ENCODE results near the gene WDR88.
A peak's percentile ranks its signal among the peaks of the same experiment; 100 is the strongest.
"Not testable (repeated sequence)": the region's sequence is repeated elsewhere in the genome, so short reads cannot be mapped to it uniquely, and the experiment has no call there.

WDR88 gene

GRCh38 chr19:33168528-33168927 is 36.6 kb downstream of the WDR88 start:
- no peak for DNase-seq

- DNase-seq, result no peak
Observed at GRCh38 chr19:33171222-33171795, 39.4 kb downstream of the WDR88 start.

GRCh38 chr19:33171916-33172359 is 40.0 kb downstream of the WDR88 start:
- DNase-seq, result no peak

- DNase-seq, result no peak
Observed at GRCh38 chr19:33174186-33174585, 42.3 kb downstream of the WDR88 start.

DNA sequence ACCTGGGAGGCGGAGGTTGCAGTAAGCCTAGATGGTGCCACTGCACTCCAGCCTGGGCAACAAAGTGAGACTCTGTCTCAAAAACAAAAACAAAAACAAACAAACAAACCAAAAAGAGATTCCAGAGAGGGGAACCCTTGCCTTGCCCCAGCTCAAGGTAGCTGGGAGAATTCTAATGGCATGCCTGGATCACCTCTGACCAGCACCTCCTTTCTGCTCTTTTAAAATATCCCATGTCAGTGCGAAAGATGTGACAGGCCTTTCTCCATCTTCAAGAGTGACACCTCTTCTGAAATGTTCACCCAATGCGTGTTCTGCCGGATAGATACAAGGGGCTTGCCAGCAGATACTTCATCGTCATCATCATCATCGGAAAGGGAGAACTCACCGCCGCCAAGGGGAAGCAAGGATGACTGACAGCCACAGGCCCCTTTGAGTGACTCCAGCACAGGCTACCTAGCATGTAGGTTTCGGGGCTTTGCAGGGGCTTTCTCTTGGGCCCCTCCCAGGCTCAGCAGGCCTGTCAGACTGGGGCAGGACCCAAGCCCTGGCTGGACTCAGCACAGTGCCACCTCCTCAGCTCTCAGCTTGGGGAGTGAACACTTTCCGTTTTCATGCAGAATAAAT is 43.4 kb downstream of the WDR88 start:
- DNase-seq, result no peak

DNA sequence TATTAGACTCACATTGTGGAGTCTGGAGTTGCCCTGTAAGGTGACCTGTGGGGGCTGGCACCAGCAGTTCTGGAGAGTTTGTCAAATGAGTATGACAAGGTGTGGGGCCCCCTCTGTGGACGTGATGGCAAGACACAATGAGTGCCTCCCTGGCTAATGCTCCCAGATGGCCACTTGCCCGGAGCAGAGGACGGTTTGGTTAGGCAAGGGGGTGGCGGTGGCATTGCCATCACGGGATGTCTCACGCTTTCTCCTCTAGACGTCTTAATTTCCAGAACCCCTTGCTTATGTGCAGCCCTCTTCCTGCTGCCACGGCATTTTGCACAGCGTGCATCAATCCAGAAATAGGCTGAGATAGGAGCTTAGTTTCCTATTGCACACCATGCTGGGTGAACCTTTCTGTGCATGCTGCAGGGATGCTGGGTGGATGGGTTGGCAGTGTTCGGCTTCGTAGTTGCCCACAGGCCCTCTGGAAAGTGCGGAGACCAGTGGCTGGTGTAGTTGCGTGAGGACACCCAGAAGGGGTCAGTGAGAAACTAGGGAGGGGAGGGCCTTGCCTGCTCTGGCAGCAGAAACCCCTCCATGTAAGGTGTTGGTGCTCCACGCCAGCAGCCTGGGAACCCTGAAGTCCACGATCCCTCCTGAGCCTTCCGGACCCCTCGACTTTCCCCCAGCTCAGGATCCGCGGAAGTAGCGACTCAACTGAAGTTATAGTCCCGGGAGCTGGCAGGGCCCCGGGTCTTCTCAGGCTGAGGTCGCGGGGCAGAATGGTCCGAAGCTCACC is 44.2 kb downstream of the WDR88 start:
- DNase-seq, result peak in 16 of 56 donors; percentile 14 to 75 (median 60)

DNA sequence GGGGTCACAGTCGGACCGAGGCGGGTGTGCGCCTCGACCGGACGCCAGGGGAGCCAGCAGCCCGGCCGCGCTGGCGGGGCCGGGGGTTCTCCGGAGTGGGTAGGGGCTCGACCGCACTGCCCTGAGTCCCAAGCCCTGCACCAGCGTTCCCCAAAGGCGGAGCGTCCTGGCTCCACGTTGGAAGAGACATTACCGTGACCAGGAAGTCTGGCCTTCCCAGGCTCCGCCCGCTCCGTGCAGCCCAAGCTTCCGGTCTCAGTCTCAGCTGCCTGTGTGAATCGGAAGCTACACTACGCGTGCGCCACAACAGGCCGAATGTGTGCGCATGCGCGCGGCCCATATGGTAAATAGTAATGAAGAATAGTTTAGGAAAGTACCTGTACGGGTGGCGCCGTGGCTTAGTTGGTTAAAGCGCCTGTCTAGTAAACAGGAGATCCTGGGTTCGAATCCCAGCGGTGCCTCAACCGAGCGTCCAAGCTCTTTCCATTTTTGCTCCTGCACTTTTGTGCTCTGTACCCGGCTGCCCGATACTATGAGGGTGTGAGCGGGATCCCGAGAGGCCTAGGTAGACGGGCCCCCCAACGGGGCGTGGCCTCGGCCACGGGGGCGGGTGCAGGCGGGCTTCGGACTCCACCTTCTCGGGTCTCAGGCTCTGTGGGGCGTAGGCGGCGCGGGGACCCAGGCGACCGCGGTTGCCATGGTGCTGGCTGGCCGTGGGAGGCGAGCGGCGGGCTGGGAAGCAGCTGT is 44.9 kb downstream of the WDR88 start:
- DNase-seq, result peak; percentile 64 to 99 (median 94)

DNA sequence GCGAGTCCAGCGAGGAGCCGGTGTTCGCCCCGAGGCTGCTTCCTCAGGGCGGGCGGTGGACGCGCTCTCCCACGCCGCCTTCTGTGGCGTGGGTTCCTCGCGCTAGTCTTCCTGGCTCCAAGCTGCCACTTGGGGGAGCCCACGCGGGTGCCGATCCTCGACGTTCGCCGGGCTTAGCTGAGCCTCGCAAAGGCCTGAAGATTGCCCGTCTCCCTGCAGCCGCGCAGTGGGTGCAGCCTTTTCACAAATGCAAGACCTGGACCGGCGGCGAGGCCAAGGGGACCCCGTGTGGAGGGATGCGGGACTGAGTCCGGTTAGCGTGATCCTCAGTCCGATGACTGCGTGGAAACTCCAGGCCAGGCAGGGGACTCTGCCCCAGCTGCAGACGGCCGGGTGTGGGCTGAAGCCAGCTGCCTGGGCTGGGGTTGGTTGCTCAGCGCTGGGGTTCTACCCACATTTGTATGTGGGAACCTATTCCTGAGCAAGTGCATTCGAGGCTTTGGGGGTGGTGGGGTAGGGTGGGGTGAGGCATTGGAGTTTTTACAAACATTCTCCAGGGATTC is 45.6 kb downstream of the WDR88 start:
- peak in 28 of 56 donors; percentile 69 to 95 (median 84) for DNase-seq

- no peak for DNase-seq
Observed at GRCh38 chr19:33186431-33187182, 54.7 kb downstream of the WDR88 start.

DNA sequence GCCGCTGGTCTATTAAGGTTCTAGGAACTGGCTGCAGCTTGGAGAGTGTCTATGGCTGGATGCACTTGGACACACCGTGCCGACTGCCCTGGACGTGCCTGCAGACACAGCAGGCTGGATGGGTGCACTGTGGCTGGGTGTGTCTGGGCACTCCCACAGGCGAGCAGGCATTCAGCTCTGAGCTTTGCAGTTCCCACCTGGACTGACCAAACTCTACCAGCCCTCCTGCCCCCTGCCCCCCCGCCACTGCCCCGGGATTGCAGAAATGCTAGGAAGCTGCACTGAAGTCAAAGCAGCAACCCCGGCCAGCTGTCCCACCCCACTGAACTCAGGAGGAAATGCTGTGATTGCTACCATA is 55.2 kb downstream of the WDR88 start:
- DNase-seq, result no peak

DNA sequence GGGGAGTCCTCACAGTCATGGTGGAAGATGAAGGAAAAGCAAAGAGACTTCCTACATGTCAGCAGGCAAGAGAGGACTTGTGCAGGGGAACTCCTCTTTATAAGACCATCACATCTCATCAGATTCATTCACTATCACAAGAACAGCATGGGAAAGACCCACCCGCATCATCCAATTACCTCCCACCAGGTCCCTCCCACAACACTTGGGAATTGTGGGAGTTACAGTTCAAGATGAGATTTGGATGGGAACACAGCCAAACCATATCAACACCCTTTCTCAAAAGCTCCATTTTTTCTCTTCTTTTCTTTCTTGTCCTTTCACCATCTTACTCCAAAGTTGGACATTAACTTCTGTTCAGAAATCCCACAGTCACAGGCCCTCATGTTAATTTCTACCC is 57.5 kb downstream of the WDR88 start:
- DNase-seq, result no peak

- DNase-seq, result not testable (repeated sequence)
Observed at GRCh38 chr19:33191092-33191491, 59.2 kb downstream of the WDR88 start.

- no peak for DNase-seq
Observed at GRCh38 chr19:33191501-33191900, 59.6 kb downstream of the WDR88 start.

DNA sequence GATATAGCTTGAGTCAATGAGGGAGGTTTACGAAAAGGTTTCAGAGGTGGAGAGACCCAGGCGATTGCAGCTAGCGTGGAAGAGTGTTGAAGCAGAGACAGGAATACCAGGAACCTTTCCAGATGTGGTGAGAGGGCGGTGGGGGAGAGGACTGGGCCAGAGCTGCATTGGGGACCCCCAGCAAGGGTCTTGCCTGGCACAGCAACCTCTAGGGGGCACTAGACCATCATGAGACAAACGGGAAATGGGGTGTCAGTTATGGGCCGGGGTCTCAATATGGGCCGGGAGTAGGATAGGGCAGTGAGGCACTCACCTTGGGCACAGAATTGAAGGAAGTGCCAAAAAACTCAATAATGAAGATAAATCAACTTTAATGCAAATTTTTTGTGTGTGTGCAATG is 60.1 kb downstream of the WDR88 start:
- no peak for DNase-seq

- no peak for DNase-seq
Observed at GRCh38 chr19:33193269-33193864, 61.5 kb downstream of the WDR88 start.

- peak in 22 of 56 donors; percentile 14 to 72 (median 36) for DNase-seq
Observed at GRCh38 chr19:33193865-33194362, 62.0 kb downstream of the WDR88 start, which contains the start of gene LRP3. Gene LRP3, plus strand, starts transcription at chr19:33194330. Its CDS starts 456 bp downstream, at chr19:33194786.

- DNase-seq, result no peak
Observed at GRCh38 chr19:33194532-33194885, 62.6 kb downstream of the WDR88 start.

- DNase-seq, result peak in 4 of 56 donors; percentile 11 to 32 (median 22)
Observed at GRCh38 chr19:33194886-33195644, 63.2 kb downstream of the WDR88 start.

DNA sequence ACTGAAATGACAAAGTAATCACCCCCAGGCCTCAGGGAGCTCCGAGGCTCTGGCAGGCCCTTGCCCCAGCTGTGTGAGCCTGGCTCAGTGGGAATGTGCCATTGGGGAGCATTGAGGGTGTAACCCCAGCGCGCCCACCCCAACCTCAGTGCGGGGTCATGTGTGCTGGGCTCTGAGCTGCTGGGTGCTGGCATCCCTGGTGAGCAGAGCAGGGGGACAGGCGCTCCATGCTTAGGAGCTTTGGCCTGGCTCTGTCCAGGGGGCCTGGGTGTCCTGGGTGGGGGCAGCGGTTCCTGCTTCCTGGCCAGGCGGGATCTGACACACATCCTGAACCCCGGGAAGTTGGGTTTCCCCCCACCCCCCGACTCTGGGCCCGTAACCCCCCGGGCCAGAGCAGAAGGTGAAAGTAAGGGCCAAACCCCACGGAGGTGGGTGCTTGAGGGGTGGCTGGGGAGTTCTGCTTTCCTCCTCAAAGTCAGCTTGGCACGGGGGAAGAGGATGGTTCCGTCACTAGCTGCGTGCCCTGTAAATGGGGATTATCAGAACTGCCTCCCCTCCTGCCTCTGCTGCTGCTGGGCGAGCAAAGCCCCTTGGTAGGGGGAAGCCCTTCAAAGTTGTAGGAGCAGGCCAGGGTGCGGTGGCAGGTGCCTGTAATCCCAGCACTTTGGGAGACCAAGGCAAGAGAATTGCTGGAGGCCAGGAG is 63.9 kb downstream of the WDR88 start:
- peak in 1 of 56 donors; percentile 29 for DNase-seq

Data from nucleus accumbens (tissue), 56 donors.